Bronchial epithelial cell (primary cell): ENCODE measurements around the gene AS3MT. TPM values are rescaled to one million over a fixed set of nuclear protein-coding genes. Genes with fewer than 3 reads are reported as not detected.

ENCODE experiments used
- DNase-seq: peaks from one replicate; pipeline ENCODE4 v3.0.0-alpha.2; 2010; ENCODE audit warnings: low read depth
- FAIRE-seq: peaks from 2 replicates; lab custom pipeline; 2011; peaks lifted over from hg19 to GRCh38; lab: Jason Lieb, UNC
- H3K27me3 ChIP-seq: 2 replicates; pipeline ENCODE4 v1.5.1; 2011; ENCODE audit warnings: low read length; ENCODE audit not compliant: control insufficient read depth, insufficient read depth
- H3K36me3 ChIP-seq: 2 replicates; pipeline ENCODE4 v1.5.1; 2011; ENCODE audit warnings: low read length; ENCODE audit not compliant: control insufficient read depth, insufficient read depth
- H3K4me3 ChIP-seq: 2 replicates; pipeline ENCODE4 v1.5.1; 2011; ENCODE audit warnings: mild to moderate bottlenecking, low read depth, low read length, control low read depth
- CTCF ChIP-seq: IDR thresholded peaks from 2 replicates; pipeline ENCODE4 v1.5.1; 2011; ENCODE audit warnings: mild to moderate bottlenecking, moderate library complexity, low read length, control low read depth, inconsistent platforms; ENCODE audit not compliant: insufficient read depth, severe bottlenecking
- total RNA-seq: library from RNA; depleted of rRNA; stranded (reverse); fragments of >200 nt; gene quantifications from 2 replicates; pipeline ENCODE4 v1.2.1, GENCODE V29; 2014

Gene AS3MT
- total RNA-seq, 1 donor from 2014 or later = 2.1 TPM

GRCh38 chr10:102894466-102895213 is 25.4 kb downstream of the AS3MT start:
- FAIRE-seq = no peak
- Histone ChIP-seq H3K4me3 (no peak overlapping the region), H3K27me3 (no peaks in the 10 kb centered on the region), H3K36me3 (no peaks in the 10 kb centered on the region)
- DNase-seq = no peak
- TF ChIP-seq CTCF = no peak

DNA sequence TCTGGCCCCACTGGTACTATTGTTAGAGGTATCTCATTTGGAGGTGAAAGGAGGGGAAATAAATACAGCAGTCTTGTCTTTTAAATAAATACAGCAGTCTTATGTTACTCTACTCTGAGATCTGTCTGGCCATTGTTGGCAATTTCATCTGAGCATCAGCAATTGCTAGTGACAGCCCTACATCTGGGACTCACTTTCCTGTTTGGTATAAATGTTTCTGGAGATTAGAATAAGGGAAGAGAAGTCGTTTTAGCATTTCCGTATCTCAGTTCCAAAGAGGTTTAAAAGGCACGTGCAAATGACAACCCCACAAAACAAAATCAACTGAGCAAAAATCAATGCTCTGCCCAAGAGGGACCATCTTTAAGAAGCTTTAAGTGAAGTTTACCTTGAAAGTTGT is 30.7 kb downstream of the AS3MT start:
- Histone ChIP-seq H3K36me3 (no peaks in the 10 kb centered on the region), H3K4me3 (no peak overlapping the region), H3K27me3 (no peaks in the 10 kb centered on the region)
- DNase-seq (no peak), FAIRE-seq (no peak)
- TF ChIP-seq CTCF = no peak

DNA sequence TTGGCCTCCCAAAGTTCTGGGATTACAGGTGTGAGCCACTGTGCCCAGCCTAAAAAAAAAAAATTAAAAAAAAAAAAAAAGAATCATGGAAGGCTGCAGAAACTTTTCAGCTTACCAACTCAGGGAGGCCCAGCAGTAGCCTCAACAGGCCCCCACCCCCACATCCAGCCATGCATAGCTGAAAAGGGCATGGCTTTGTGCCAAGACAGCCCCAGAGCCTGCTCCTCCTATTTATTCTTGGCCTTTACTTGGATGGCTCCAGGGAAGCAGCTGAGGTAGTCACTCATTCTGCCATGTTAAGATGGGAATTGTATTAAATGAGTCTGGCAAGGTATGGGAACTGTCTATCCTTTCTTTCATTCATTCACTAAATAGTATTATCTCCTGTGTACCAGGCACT is 35.1 kb downstream of the AS3MT start:
- no peaks in the 10 kb centered on the region for H3K36me3 ChIP-seq
- no peak for TF ChIP-seq CTCF
- H3K27me3 ChIP-seq = no peaks in the 10 kb centered on the region
- no peak for FAIRE-seq
- H3K4me3 ChIP-seq = no peak overlapping the region
- DNase-seq = no peak

GRCh38 chr10:102906507-102906906 is 37.2 kb downstream of the AS3MT start:
- TF ChIP-seq CTCF = no peak
- Histone ChIP-seq H3K27me3 (no peaks in the 10 kb centered on the region), H3K36me3 (no peaks in the 10 kb centered on the region), H3K4me3 (no peak overlapping the region)
- DNase-seq (no peak), FAIRE-seq (no peak)

DNA sequence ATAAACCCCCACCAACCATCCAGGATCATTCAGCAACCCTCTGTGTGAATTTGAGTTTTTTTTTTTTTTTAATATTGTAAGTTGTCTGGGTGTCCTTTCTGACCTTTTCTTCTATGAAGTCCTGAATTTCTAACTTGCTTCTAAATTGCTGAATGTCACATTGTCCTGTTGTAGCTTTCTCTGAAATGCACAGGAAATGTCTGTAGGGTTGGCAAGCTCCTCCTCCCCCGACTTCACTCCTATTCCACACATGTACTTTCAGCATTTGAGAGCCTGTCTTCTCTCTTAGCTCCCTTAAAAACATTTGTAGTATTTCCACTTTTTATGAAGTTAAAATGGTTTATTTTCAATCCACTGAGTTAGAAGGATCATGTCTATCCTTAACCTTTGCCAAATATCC is 45.5 kb downstream of the AS3MT start:
- Histone ChIP-seq H3K4me3 (no peak overlapping the region), H3K27me3 (peaks cover 7% of the 10 kb centered on the region), H3K36me3 (no peaks in the 10 kb centered on the region)
- FAIRE-seq (no peak), DNase-seq (no peak)
- TF ChIP-seq CTCF = no peak

DNA sequence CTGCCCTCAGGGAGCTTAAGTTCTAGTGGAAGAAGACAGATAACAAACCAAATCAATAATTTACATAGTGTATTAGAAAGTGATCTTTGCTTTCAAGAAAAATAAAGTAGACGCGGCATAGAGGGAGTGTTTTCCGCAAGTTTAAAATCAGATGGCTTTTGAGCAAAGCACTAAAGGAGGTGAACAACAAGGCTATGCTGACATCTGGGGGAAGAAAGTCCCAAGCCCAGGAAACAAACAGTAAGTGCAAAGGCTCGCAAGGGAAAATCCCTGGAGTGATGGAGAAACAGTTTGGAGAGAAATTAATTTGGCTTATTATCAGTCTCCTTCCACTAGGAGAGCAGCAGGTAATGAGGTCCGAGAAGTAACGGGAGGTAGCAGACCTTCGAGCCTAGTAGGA is 46.9 kb downstream of the AS3MT start:
- DNase-seq (no peak), FAIRE-seq (no peak)
- no peaks in the 10 kb centered on the region for H3K36me3 ChIP-seq
- no peak overlapping the region for H3K4me3 ChIP-seq
- TF ChIP-seq CTCF = no peak
- H3K27me3 ChIP-seq = peaks cover 7% of the 10 kb centered on the region
